DMS 273 (cell line): ENCODE measurements around the gene SETD1B.
"Not testable (repeated sequence)": the region's sequence is repeated elsewhere in the genome, so short reads cannot be mapped to it uniquely, and the experiment has no call there.

Source experiments
- DNase-seq: peaks from one replicate; lab custom pipeline; 2025; ENCODE audit not compliant: unreplicated experiment; lab: John Stamatoyannopoulos, UW

The SETD1B gene

DNA sequence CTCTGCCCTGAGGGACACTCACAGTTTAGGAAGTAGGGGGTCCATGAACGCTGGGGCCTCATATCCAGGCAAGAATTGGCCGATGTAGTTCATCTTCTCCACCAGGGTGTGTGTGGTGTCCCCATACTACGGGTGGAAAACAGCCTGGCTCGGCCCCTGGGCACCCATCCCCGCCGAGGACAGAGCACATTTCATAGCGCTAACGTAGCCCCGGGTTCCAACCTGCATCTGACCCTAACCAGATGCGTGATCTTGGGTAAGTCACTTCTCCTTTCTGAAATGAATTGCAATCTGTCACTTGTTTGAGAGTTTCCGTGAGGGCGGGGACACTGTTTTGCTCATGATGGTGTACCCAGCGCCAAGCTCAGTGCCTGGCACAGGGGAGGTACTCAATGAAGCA, 45.9 kb downstream of the SETD1B start:
- no peak for DNase-seq

DNA sequence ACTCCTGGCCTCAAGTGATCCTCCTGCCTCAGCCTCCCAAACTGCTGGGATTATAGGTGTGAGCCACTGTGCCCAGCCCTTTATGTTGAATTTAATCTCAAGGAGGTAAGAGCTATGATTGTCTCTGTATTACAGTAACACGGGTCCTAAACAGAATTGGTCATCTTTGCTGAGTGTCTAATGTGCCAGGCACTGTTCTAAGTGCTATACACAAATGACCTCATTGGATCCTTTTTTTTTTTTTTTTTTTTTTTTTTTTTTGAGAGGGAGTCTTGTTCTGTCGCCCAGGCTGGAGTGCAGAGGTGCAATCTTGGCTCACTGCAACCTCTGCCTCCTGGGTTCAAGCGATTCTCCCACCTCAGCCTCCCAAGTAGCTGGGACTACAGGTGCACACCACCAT, 48.6 kb downstream of the SETD1B start:
- DNase-seq = not testable (repeated sequence)

- no peak for DNase-seq
Observed at GRCh38 chr12:121857322-121858246, 53.8 kb downstream of the SETD1B start.

DNA sequence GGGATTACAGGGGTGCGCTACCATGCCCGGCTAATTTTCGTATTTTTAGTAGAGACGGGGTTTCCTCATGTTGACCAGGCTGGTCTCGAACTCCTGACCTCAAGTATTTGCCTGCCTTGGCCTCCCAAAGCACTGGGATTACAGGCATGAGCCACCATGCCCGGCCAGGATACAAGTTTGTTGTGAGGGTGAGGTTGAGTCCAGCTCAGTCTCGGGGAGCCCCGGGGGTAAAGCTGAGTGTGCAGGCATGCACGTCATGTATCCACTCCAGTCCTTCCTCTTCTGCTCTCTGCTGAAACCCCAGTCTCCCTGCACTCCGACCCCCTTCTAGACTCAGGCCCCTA, 54.5 kb downstream of the SETD1B start:
- DNase-seq = no peak

DNA sequence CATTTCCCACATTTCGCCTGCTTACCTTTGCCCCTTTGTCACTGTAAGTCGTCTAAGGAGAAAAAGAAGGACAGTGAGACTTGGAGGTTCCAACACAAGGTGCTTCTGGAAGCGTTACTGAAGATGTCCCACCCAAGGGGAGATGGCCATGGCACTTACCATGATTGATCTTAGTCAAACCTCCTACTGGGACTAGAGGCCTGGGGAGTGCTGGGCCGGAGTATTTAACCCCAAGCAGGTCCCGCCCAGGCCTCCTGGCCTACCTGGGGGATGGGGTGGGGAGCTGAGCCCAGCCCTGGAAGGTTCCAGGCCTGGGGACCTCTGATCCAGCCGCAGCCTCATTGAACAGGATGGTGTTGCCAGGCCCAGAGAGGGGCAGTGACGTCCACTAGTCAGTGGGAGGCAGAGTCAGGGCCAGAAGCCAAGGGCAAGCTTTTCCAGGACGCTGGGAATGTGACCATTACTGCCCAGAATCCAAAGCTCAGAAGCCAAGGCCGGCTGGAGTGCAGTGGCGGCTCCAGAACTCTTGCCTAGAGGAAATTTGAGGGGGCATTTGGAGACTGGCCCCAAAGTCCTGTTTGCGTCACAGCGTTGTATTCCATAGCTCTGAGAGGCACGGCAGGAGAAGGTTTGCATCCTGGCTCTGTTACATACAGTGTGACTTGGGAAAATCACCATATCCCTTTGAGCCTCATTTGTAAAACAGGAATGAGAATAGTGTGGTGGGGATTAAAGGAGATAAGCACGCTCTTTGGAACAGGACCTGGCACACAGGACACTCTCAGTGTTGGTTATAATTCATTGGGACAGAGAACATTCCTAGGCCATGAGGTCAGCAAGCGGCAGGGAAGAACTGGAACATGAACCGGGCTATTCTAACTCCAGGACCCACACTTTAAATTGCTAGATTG, 55.1 kb downstream of the SETD1B start, which contains the start of gene HPD:
Gene HPD (minus strand): TSS at position 198 of the 911 bp plus-strand sequence. CDS start 36 bp downstream, at position 162.
- no peak for DNase-seq

- no peak for DNase-seq
Observed at GRCh38 chr12:121860257-121860656, 56.4 kb downstream of the SETD1B start.

GRCh38 chr12:121860699-121861098, 56.9 kb downstream of the SETD1B start:
- not testable (repeated sequence) for DNase-seq

- DNase-seq = peak; percentile 15
Observed at GRCh38 chr12:121861636-121862254, 57.9 kb downstream of the SETD1B start.

DNA sequence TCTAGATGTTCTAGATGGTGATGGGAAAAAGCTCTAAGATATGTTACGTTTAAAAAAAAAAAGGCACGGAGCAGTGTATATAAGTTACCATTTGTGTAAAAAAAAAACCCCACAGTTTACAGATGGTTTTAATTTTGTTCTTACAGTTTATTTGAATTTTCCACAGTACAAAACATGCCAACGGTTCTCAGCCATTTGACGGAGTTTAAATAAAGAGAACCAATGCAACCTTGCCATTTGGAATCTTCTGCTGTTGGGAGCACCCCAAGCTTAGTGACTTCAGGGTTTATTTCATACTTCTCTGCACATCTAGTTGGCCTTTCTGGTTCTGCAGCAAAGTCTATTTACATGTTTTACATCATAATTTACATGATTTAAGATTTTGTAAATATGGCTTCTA, 62.5 kb downstream of the SETD1B start:
- no peak for DNase-seq

DNA sequence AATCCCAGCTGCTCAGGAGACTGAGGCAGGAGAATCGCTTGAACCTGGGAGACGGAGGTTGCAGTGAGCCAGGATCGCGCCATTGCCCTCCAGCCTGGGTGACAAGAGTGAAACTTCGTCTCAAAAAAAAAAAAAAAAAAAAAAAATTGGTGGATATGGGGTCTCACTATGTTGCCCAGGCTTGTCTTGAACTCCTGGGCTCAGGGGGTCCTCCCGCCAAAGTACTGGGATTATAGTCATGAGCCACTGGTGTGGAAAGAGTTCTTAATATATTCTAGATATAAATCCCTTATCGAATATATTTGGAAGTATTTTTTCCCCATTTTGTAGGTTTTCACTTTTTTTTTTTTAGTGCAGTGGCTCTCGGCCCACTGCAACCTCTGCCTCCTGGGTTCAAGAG, 65.4 kb downstream of the SETD1B start:
- not testable (repeated sequence) for DNase-seq

GRCh38 chr12:121871467-121871866, 67.7 kb downstream of the SETD1B start:
- no peak for DNase-seq

DNA sequence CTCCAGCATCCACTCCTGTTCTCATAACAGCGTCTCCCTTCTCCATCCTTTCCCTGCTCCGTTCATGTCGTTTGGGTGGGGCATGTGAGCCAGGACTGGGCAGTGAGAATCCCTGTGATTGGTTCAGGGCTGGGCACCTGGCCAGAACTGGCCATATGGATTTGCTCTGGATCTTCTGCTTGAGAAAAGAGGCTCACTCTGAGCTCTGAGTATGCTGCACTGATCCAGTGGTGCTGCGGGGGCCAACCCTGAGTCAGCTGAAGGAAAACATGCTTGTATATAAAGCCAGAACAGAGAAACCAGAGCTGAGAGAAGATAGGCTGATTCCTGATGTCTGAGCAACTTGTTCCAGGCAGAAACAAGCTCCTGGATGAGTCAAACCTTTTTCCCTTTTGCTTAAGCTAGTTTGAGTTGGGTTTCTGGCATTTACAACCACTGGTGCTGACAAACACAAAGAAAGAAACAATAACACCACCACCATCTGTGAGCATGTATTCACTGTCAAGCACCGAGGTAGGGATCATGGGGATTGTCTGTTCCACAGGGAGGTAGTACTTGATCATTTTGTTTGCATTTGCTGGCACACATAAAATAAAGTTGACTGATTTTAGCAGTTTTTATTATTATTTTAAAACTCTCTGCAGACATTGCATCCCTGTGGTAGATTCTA, 68.9 kb downstream of the SETD1B start:
- peak; percentile 86 for DNase-seq

DNA sequence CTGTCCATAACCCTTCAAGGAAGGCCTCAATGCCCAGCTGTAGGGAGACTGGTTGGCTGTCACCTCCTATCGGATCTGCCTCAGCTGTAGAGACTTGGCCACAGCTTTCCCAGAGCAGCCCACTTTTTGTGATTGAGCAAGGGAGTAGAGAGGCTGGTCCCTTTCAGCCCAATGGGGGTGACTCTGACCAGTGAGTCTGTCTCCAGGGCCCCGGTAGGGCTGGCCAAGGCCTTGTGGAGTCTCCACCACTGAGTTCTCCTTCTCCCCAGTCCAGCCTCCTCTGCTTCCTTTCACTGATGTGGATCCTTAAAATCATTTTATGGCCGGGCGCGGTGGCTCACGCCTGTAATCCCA, 69.4 kb downstream of the SETD1B start:
- DNase-seq = no peak

- DNase-seq = no peak
Observed at GRCh38 chr12:121874071-121874470, 70.3 kb downstream of the SETD1B start.

DNA sequence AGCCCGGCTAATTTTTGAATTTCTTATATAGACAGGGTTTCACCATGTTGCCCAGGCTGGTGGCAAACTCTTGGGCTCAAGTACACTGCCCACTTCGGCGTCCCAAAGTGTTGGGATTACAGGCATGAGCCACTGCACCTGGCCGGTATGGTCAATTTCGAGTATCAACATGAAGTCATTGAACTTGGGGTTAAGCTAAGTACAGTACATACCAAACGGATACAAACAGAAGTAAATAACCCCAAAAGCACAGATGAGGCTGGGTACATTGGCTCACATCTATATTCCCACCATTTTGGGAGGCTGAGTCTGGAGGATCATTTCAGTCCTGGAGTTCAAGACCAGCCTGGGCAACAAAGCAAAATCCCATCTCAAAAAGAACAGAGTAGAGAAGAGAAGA, 71.8 kb downstream of the SETD1B start:
- DNase-seq = no peak

- DNase-seq = not testable (repeated sequence)
Observed at GRCh38 chr12:121876080-121876447, 72.3 kb downstream of the SETD1B start.
